Measurements from ENCODE around the gene RALY. TPM values are rescaled to one million over a fixed set of nuclear protein-coding genes. Genes with fewer than 3 reads are reported as not detected.
A peak's percentile ranks its signal among the peaks of the same experiment; 100 is the strongest.

RALY gene
- total and polyA plus RNA-seq, 4 donors = 114 to 148 (median 127) TPM

DNA sequence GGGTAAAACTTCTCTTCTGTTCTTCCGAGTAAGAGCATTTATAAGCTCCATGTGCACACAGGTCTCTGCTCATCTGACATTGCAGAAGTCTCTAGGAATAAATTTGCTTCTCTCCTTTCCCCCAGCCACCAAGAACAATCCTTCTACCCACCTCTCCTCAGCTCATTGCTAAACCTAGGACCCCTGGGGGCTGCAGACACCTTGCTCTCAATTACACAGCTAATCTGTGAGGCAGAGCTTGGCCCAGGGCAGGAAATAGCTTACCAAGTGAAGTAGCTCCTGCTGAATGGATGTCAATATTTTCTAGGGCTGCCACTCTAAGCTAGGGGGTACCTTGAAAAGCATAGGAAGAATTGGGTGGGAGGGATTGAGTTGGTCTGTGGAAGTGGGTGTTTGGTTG is 74.3 kb downstream of the RALY start:
- no peaks in the 10 kb centered on the region for H3K9me3 ChIP-seq (ENCODE audit: control insufficient read depth, low read length)
- ATAC-seq (ENCODE audit: low FRiP score) (no peak), DNase-seq (no peak)
- H3K36me3 ChIP-seq (ENCODE audit: control insufficient read depth in 1 of 2, insufficient read depth in 2 of 2, low read length in 1 of 2) = peaks cover 0 to 1% of the 10 kb centered on the region in 2 donors
- no peak overlapping the region for H3K4me3 ChIP-seq (ENCODE audit: low read length in 2 of 2)
- H3K27me3 ChIP-seq (ENCODE audit: control insufficient read depth in 1 of 2, insufficient read depth in 2 of 2, low read length in 1 of 2) = no peaks in the 10 kb centered on the region
- intact Hi-C loops (cut with DNase I) = loop anchor here (5.0 kb wide), 2 partner anchors 71 to 76 kb away; partner anchors contain the start of gene RALY (in 1 of the 2)
- H3K27ac ChIP-seq (ENCODE audit: low read depth in 1 of 2, low read length in 2 of 2) = peak overlapping the region in 1 of 2 donors; percentile 27
- peaks cover 7 to 8% of the 10 kb centered on the region in 2 donors for H3K4me1 ChIP-seq (ENCODE audit: control insufficient read depth in 1 of 2, insufficient read depth in 2 of 2, low read length in 2 of 2)
- 63 to 77% methylated on average over 1 of the region's 1 CpG for WGBS, 2 donors

DNA sequence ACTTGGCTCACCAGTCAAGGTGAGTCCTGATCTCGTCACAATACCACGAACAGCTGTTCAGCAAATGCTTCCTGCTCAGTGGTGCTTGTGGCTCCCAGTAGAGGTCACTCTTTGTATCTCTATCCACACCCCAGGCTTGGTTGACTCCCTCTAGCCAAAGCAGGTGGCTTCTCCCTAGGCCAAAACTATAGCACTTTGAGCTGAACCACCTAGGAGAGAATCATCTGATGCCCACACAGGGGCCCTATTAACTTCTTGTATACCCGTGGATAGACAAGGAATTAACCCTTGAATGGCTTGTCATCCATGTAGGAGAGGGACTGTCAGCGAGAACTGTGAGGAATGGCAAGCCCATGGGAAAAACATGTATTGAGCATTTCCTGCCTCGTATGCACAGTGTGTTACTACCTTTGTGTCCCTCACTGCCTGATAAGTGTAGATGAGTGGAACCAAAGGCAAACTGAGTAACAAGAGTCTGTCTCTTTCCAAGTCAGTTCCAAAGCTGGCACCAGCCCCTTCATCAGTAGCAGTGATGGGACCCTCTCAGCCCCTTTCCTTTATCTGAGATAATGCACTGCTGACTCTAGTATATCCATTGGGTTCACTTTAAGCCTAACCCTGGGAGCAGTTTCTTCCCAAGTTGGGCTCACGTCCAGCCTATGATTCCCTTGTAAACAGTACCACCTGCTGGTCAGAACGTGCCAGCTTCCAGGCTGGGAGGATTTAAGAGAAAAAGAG is 75.8 kb downstream of the RALY start:
- Histone ChIP-seq H3K27me3 (ENCODE audit: control insufficient read depth in 1 of 2, insufficient read depth in 2 of 2, low read length in 1 of 2) (no peaks in the 10 kb centered on the region), H3K4me3 (ENCODE audit: low read length in 2 of 2) (no peak overlapping the region), H3K4me1 (ENCODE audit: control insufficient read depth in 1 of 2, insufficient read depth in 2 of 2, low read length in 2 of 2) (peaks cover 4 to 6% of the 10 kb centered on the region in 2 donors), H3K9me3 (ENCODE audit: control insufficient read depth, low read length) (no peaks in the 10 kb centered on the region), H3K27ac (ENCODE audit: low read depth in 1 of 2, low read length in 2 of 2) (no peak overlapping the region), H3K36me3 (ENCODE audit: control insufficient read depth in 1 of 2, insufficient read depth in 2 of 2, low read length in 1 of 2) (peaks cover 0 to 5% of the 10 kb centered on the region in 2 donors)
- DNase-seq = peak; percentile 62 to 82
- intact Hi-C loops (cut with DNase I) = loop anchor here (1.0 to 5.0 kb wide), 6 partner anchors 72 to 206 kb away; partner anchors contain the start of gene RALY (in 1 of the 2)
- peak; percentile 88 for ATAC-seq (ENCODE audit: low FRiP score)
- 19 to 23% methylated on average over 7 of the region's 7 CpGs for WGBS, 2 donors

DNA sequence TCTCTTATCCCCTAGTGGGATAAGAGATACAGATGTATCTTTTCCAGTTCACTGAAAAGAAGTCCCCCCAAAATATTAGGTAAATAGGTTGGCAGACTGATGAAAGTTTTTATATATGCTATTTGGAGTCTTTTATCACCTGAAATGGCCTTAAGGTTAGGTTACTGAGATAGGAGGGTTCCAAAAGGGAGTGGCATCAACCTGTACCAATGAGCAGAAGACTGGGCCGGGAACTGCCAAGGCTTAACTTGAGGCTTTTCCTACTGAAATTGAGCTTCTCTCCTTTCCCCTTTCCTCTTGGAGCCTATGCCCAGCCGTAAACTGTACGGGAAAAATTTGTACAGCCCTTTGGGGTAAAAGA is 76.3 kb downstream of the RALY start:
- DNase-seq (no peak), ATAC-seq (ENCODE audit: low FRiP score) (no peak)
- WGBS, 2 donors = 78 to 79% methylated on average over 3 of the region's 3 CpGs
- Histone ChIP-seq H3K27ac (ENCODE audit: low read depth in 1 of 2, low read length in 2 of 2) (no peak overlapping the region), H3K9me3 (ENCODE audit: control insufficient read depth, low read length) (no peaks in the 10 kb centered on the region), H3K27me3 (ENCODE audit: control insufficient read depth in 1 of 2, insufficient read depth in 2 of 2, low read length in 1 of 2) (no peaks in the 10 kb centered on the region), H3K4me3 (ENCODE audit: low read length in 2 of 2) (no peak overlapping the region), H3K4me1 (ENCODE audit: control insufficient read depth in 1 of 2, insufficient read depth in 2 of 2, low read length in 2 of 2) (peaks cover 1 to 4% of the 10 kb centered on the region in 2 donors), H3K36me3 (ENCODE audit: control insufficient read depth in 1 of 2, insufficient read depth in 2 of 2, low read length in 1 of 2) (peaks cover 0 to 5% of the 10 kb centered on the region in 2 donors)
- intact Hi-C loops (cut with DNase I) = loop anchor here (1.0 to 5.0 kb wide), 3 partner anchors 137 to 207 kb away; no protein-coding TSS in a partner anchor

DNA sequence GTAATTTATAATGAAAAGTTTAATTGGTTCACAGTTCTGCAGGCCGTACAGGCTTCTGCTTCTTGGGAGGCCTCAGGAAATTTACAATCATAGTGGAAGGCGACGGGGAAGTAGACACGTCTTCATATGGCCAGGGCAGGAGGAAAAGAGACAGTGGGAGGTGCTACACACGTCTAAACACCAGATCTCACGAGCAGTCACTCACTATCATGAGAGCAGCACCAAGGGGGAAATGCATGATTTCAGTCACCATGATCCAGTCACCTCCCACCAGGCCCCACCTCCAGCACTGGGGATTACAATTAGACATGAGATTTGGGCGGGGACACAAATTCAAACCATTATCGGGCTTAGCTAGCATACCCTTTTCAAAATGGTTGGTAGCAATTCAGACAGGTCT is 77.1 kb downstream of the RALY start:
- Histone ChIP-seq H3K36me3 (ENCODE audit: control insufficient read depth in 1 of 2, insufficient read depth in 2 of 2, low read length in 1 of 2) (peaks cover 0 to 5% of the 10 kb centered on the region in 2 donors), H3K9me3 (ENCODE audit: control insufficient read depth, low read length) (no peaks in the 10 kb centered on the region), H3K4me3 (ENCODE audit: low read length in 2 of 2) (no peak overlapping the region), H3K27me3 (ENCODE audit: control insufficient read depth in 1 of 2, insufficient read depth in 2 of 2, low read length in 1 of 2) (no peaks in the 10 kb centered on the region), H3K27ac (ENCODE audit: low read depth in 1 of 2, low read length in 2 of 2) (no peak overlapping the region), H3K4me1 (ENCODE audit: control insufficient read depth in 1 of 2, insufficient read depth in 2 of 2, low read length in 2 of 2) (peaks cover 0 to 2% of the 10 kb centered on the region in 2 donors)
- ATAC-seq (ENCODE audit: low FRiP score) = no peak
- 79% methylated on average over 8 of the region's 8 CpGs for WGBS, 2 donors
- intact Hi-C loops (cut with DNase I) = loop anchor here (1.0 to 5.0 kb wide), 3 partner anchors 138 to 208 kb away; no protein-coding TSS in a partner anchor
- no peak for DNase-seq

DNA sequence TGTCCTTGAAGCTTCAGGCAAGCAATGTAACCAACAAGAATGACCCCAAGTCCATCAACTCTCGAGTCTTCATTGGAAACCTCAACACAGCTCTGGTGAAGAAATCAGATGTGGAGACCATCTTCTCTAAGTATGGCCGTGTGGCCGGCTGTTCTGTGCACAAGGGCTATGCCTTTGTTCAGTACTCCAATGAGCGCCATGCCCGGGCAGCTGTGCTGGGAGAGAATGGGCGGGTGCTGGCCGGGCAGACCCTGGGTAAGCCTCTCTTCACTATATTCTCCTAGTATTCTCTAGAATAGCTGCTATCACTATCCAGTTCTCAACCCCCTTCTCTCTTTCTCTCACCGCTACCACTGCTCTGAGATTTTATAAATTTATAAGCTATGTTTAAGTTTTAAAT is 78.4 kb downstream of the RALY start:
- Histone ChIP-seq H3K36me3 (ENCODE audit: control insufficient read depth in 1 of 2, insufficient read depth in 2 of 2, low read length in 1 of 2) (peaks cover 0 to 5% of the 10 kb centered on the region in 2 donors), H3K9me3 (ENCODE audit: control insufficient read depth, low read length) (no peaks in the 10 kb centered on the region), H3K4me3 (ENCODE audit: low read length in 2 of 2) (no peak overlapping the region), H3K4me1 (ENCODE audit: control insufficient read depth in 1 of 2, insufficient read depth in 2 of 2, low read length in 2 of 2) (no peaks in the 10 kb centered on the region), H3K27ac (ENCODE audit: low read depth in 1 of 2, low read length in 2 of 2) (no peak overlapping the region), H3K27me3 (ENCODE audit: control insufficient read depth in 1 of 2, insufficient read depth in 2 of 2, low read length in 1 of 2) (no peaks in the 10 kb centered on the region)
- ATAC-seq (ENCODE audit: low FRiP score) (no peak), DNase-seq (no peak)
- intact Hi-C loops (cut with DNase I) = loop anchor here in 1 of 2 donors (5.0 kb wide), 1 partner anchor 205 kb away; no protein-coding TSS in a partner anchor
- WGBS, 2 donors = 88 to 89% methylated on average over 8 of the region's 8 CpGs

DNA sequence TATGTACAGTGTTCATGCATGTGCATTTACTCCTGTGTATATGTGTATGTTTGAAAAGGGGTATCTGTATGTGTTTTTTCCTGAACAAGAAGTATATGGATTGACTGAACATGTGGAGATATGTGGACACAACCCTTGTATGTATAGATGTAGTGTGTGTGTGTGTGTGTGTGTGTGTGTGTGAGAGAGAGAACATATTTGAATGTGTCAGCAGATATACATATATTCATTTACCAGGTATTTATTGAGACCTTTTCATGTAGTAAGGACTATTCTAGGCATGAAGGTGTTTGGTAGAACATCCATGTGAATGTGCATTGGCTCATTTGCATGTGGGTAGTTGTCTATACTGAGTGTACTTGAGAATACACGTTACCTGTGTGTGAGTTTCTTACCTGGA is 79.1 kb downstream of the RALY start:
- Histone ChIP-seq H3K4me1 (ENCODE audit: control insufficient read depth in 1 of 2, insufficient read depth in 2 of 2, low read length in 2 of 2) (no peaks in the 10 kb centered on the region), H3K9me3 (ENCODE audit: control insufficient read depth, low read length) (no peaks in the 10 kb centered on the region), H3K4me3 (ENCODE audit: low read length in 2 of 2) (no peak overlapping the region), H3K36me3 (ENCODE audit: control insufficient read depth in 1 of 2, insufficient read depth in 2 of 2, low read length in 1 of 2) (peaks cover 0 to 5% of the 10 kb centered on the region in 2 donors), H3K27ac (ENCODE audit: low read depth in 1 of 2, low read length in 2 of 2) (no peak overlapping the region), H3K27me3 (ENCODE audit: control insufficient read depth in 1 of 2, insufficient read depth in 2 of 2, low read length in 1 of 2) (no peaks in the 10 kb centered on the region)
- WGBS, 2 donors = 80 to 81% methylated on average over 1 of the region's 1 CpG
- intact Hi-C loops (cut with DNase I) = loop anchor here in 1 of 2 donors (5.0 kb wide), 1 partner anchor 205 kb away; no protein-coding TSS in a partner anchor
- DNase-seq (no peak), ATAC-seq (ENCODE audit: low FRiP score) (no peak)

DNA sequence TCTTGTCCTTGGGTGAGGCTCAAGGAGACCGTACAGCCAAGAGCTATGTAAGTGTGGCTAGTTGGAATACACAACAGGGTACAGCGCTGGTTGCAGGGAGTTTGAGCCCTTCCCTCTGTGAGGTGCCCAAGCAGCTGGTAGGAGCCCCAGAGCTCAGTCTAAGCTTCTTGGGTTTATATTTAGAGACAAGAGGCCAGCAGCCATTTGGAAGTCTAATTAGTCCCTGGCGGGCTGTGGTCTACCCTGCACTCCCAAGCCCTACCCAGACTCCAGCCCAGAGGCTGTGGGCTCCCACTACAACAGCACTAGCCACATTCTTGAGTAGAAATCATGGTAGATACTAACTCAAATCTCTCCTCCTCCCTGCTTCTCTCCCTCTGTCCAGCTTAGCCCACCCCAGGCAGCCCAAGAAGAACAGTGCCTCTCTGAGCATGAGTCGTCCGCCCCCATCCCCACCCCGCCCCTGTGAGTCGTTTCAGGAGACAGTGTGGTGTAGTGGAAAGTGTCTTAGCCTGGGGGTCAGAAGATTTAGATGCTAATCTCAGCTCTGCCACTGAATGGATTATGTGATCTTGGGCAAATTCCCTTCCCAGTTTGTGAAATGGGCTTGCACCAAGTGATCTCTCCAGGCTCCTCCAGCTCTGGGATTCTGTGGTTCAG is 80.5 kb downstream of the RALY start:
- Histone ChIP-seq H3K27ac (ENCODE audit: low read depth in 1 of 2, low read length in 2 of 2) (no peak overlapping the region), H3K9me3 (ENCODE audit: control insufficient read depth, low read length) (no peaks in the 10 kb centered on the region), H3K4me3 (ENCODE audit: low read length in 2 of 2) (no peak overlapping the region), H3K36me3 (ENCODE audit: control insufficient read depth in 1 of 2, insufficient read depth in 2 of 2, low read length in 1 of 2) (peaks cover 0 to 5% of the 10 kb centered on the region in 2 donors), H3K4me1 (ENCODE audit: control insufficient read depth in 1 of 2, insufficient read depth in 2 of 2, low read length in 2 of 2) (no peaks in the 10 kb centered on the region), H3K27me3 (ENCODE audit: control insufficient read depth in 1 of 2, insufficient read depth in 2 of 2, low read length in 1 of 2) (no peaks in the 10 kb centered on the region)
- WGBS, 2 donors = 74 to 80% methylated on average over 7 of the region's 7 CpGs
- intact Hi-C loops (cut with DNase I) = loop anchor here in 1 of 2 donors (5.0 kb wide), 1 partner anchor 207 kb away; no protein-coding TSS in a partner anchor
- DNase-seq = no peak
- ATAC-seq (ENCODE audit: low FRiP score) = no peak

DNA sequence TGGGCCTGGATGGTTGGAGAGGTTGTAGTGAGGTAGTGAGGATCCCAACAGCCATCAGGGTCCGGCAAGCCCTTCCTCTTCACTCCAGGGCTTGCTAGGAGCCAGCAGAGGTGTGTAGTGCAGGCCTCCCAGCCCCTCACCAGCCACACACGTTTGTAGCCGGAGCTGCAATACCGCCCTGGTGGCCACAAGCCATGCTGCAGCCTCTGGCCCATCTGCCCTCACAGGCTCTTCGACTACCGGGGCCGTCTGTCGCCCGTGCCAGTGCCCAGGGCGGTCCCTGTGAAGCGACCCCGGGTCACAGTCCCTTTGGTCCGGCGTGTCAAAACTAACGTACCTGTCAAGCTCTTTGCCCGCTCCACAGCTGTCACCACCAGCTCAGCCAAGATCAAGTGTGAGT is 81.9 kb downstream of the RALY start:
- H3K27ac ChIP-seq (ENCODE audit: low read depth in 1 of 2, low read length in 2 of 2) = no peak overlapping the region
- H3K27me3 ChIP-seq (ENCODE audit: control insufficient read depth in 1 of 2, insufficient read depth in 2 of 2, low read length in 1 of 2) = no peaks in the 10 kb centered on the region
- WGBS, 2 donors = 73 to 74% methylated on average over 16 of the region's 16 CpGs
- intact Hi-C loops (cut with DNase I) = no loop called here
- ATAC-seq (ENCODE audit: low FRiP score) (no peak), DNase-seq (no peak)
- peaks cover 1 to 5% of the 10 kb centered on the region in 2 donors for H3K36me3 ChIP-seq (ENCODE audit: control insufficient read depth in 1 of 2, insufficient read depth in 2 of 2, low read length in 1 of 2)
- no peaks in the 10 kb centered on the region for H3K9me3 ChIP-seq (ENCODE audit: control insufficient read depth, low read length)
- H3K4me3 ChIP-seq (ENCODE audit: low read length in 2 of 2) = no peak overlapping the region
- H3K4me1 ChIP-seq (ENCODE audit: control insufficient read depth in 1 of 2, insufficient read depth in 2 of 2, low read length in 2 of 2) = no peaks in the 10 kb centered on the region

Measured in aorta (tissue), 5 donors.